Mucosa of stomach (tissue), 1 donor: ENCODE measurements around the gene PNPLA2.

Experiments used
- H3K27me3 ChIP-seq: one replicate; pipeline ENCODE4 v1.7.0; 2013; ENCODE audit warnings: mild to moderate bottlenecking, low read length; ENCODE audit not compliant: control insufficient read depth, insufficient read depth
- H3K36me3 ChIP-seq: one replicate; pipeline ENCODE4 v1.7.0; 2013; ENCODE audit warnings: low read length; ENCODE audit not compliant: control insufficient read depth, insufficient read depth
- H3K4me1 ChIP-seq: one replicate; pipeline ENCODE4 v1.7.0; 2013; ENCODE audit warnings: mild to moderate bottlenecking, low read length; ENCODE audit not compliant: control insufficient read depth, insufficient read depth
- H3K4me3 ChIP-seq: one replicate; pipeline ENCODE4 v1.7.0; 2013; ENCODE audit warnings: low read length
- H3K9ac ChIP-seq: one replicate; pipeline ENCODE4 v1.7.0; 2013; ENCODE audit warnings: mild to moderate bottlenecking, low read length, moderate library complexity
- H3K9me3 ChIP-seq: one replicate; pipeline ENCODE4 v1.7.0; 2013; ENCODE audit warnings: mild to moderate bottlenecking, low read length, moderate library complexity; ENCODE audit not compliant: control insufficient read depth
- donor health status: Pancreatic carcinoma.

The PNPLA2 gene

GRCh38 chr11:860234-861104, 41.8 kb downstream of the PNPLA2 start:
- peaks cover 27% of the 10 kb centered on the region for H3K4me1 ChIP-seq
- H3K9ac ChIP-seq: peak overlapping the region; percentile 37
- no peaks in the 10 kb centered on the region for H3K36me3 ChIP-seq
- no peaks in the 10 kb centered on the region for H3K9me3 ChIP-seq
- no peak overlapping the region for H3K4me3 ChIP-seq
- H3K27me3 ChIP-seq: peaks cover 31% of the 10 kb centered on the region

- H3K9me3 ChIP-seq: no peaks in the 10 kb centered on the region
- H3K4me3 ChIP-seq: no peak overlapping the region
- H3K9ac ChIP-seq: no peak overlapping the region
- peaks cover 27% of the 10 kb centered on the region for H3K4me1 ChIP-seq
- peaks cover 31% of the 10 kb centered on the region for H3K27me3 ChIP-seq
- no peaks in the 10 kb centered on the region for H3K36me3 ChIP-seq
Measured at GRCh38 chr11:861105-861479, 42.4 kb downstream of the PNPLA2 start.

DNA sequence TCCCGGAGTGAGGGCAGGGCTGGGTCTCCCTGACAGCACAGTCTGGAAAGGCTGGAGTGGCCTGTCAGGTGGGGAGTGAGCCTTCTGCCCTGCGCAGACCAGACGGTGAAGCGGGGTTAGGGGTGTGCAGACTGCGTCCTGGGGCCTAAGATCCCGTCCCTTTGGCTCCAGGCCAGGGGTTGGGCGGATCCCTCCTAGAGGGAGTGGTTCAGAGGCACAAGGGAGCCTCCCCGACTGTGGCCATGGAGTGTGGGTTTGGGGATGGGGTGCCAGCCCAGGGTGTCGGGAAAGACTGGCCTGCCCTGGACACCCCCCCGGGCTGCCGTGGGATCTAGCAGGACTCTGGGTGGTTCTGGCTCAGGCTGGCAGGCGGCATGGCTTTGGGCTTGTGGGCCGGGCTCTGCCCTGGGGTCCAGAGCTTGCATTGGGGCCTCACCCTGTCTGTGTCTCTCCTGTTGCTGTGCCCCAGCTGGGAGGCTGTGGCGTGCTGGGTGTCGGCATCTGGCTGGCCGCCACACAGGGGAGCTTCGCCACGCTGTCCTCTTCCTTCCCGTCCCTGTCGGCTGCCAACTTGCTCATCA, 43.5 kb downstream of the PNPLA2 start:
- H3K36me3 ChIP-seq: no peaks in the 10 kb centered on the region
- H3K9me3 ChIP-seq: no peaks in the 10 kb centered on the region
- H3K4me1 ChIP-seq: peaks cover 27% of the 10 kb centered on the region
- H3K9ac ChIP-seq: no peak overlapping the region
- peaks cover 31% of the 10 kb centered on the region for H3K27me3 ChIP-seq
- H3K4me3 ChIP-seq: no peak overlapping the region

DNA sequence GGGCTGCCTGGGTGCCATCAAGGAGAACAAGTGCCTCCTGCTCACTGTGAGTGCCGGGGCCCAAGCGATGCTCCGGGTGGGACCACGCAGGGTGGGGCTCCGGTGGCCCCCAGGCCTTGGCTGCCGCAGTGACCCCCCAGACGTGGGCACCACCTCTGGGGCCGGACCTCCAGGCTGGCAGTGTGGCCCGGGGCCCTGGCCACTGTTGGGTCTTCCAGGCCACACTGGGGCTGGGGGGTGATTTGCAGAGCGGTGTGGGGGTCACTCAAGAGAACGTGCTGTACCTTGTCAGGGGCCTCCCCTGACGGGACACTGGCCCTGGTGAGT, 43.9 kb downstream of the PNPLA2 start:
- Histone ChIP-seq H3K4me1 (peaks cover 27% of the 10 kb centered on the region), H3K36me3 (no peaks in the 10 kb centered on the region), H3K9me3 (no peaks in the 10 kb centered on the region), H3K9ac (no peak overlapping the region), H3K27me3 (peaks cover 31% of the 10 kb centered on the region), H3K4me3 (no peak overlapping the region)

DNA sequence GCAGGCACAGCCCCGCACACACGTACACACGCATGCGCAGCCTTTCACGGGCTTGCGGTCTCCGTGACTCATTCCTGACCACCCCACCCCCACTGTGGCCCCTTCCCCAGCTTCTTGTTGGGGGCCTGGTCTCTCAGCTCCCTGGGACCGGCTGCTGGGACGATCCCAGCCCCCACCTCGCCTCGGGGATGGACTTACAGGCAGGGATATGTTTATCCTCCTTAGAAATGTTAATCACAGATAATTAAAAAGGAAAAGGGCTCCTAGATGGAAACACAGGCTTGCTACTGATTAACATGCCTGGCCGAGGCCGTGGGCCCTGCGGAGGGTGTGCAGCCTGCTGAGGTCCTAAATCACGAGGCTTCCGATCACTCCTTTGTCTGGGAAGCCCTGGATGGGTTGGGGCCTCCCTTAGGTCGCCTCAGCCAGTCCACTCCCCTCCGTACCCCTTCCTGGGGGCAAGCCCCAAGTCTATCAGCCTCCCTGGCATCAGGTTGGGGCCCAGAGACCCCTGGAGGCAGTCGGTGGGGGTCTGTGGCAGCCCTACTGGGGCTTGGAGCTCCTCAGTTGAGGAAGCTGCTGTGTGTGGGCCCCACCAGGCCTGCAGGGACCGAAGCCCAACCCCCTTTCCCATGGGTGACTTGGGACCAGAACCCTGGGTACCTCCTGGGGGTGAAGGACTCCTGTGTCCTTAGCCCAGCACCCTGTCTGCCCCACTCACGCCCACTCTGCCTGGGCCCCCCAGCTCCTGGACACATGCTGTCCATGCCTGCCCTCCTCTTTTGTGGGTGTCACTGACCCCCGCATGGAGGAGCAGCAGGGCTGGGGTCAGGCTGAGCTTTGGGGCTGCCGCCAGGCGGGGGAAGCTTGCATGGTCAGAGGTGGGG, 44.6 kb downstream of the PNPLA2 start:
- H3K36me3 ChIP-seq: no peaks in the 10 kb centered on the region
- peaks cover 27% of the 10 kb centered on the region for H3K4me1 ChIP-seq
- no peaks in the 10 kb centered on the region for H3K9me3 ChIP-seq
- H3K27me3 ChIP-seq: peaks cover 31% of the 10 kb centered on the region
- no peak overlapping the region for H3K4me3 ChIP-seq
- H3K9ac ChIP-seq: no peak overlapping the region

GRCh38 chr11:863910-864827, 45.5 kb downstream of the PNPLA2 start:
- Histone ChIP-seq H3K4me1 (peaks cover 27% of the 10 kb centered on the region), H3K27me3 (peaks cover 31% of the 10 kb centered on the region), H3K36me3 (no peaks in the 10 kb centered on the region), H3K4me3 (no peak overlapping the region), H3K9ac (no peak overlapping the region), H3K9me3 (no peaks in the 10 kb centered on the region)

- Histone ChIP-seq H3K9ac (no peak overlapping the region), H3K4me3 (no peak overlapping the region), H3K9me3 (no peaks in the 10 kb centered on the region), H3K4me1 (peaks cover 21% of the 10 kb centered on the region), H3K36me3 (no peaks in the 10 kb centered on the region), H3K27me3 (peaks cover 31% of the 10 kb centered on the region)
Measured at GRCh38 chr11:864898-865297, 46.2 kb downstream of the PNPLA2 start.

- H3K36me3 ChIP-seq: no peaks in the 10 kb centered on the region
- no peak overlapping the region for H3K4me3 ChIP-seq
- peaks cover 29% of the 10 kb centered on the region for H3K27me3 ChIP-seq
- peaks cover 16% of the 10 kb centered on the region for H3K4me1 ChIP-seq
- H3K9ac ChIP-seq: no peak overlapping the region
- no peaks in the 10 kb centered on the region for H3K9me3 ChIP-seq
Measured at GRCh38 chr11:865462-866430, 47.0 kb downstream of the PNPLA2 start.

DNA sequence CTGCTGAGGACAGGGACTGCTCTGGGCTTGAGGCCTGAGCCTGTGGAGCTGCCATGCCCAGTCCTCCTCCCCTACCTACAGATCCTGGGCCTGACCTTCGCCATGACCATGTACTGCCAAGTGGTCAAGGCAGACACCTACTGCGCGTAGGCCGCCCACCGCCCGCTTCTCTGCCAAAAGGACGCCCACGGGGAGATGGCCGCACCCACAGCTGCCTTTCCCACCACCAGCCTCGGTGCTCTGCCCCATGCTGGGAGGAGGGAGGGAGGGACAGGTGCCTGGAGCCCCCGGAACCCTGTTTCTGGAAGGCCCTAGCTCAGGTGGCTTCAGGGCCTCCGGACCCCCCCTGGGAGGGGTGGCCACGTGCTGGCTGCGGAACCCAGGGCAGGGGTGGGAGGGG, 47.8 kb downstream of the PNPLA2 start:
- Histone ChIP-seq H3K9ac (no peak overlapping the region), H3K27me3 (peaks cover 24% of the 10 kb centered on the region), H3K36me3 (no peaks in the 10 kb centered on the region), H3K9me3 (no peaks in the 10 kb centered on the region), H3K4me3 (no peak overlapping the region), H3K4me1 (peaks cover 16% of the 10 kb centered on the region)

DNA sequence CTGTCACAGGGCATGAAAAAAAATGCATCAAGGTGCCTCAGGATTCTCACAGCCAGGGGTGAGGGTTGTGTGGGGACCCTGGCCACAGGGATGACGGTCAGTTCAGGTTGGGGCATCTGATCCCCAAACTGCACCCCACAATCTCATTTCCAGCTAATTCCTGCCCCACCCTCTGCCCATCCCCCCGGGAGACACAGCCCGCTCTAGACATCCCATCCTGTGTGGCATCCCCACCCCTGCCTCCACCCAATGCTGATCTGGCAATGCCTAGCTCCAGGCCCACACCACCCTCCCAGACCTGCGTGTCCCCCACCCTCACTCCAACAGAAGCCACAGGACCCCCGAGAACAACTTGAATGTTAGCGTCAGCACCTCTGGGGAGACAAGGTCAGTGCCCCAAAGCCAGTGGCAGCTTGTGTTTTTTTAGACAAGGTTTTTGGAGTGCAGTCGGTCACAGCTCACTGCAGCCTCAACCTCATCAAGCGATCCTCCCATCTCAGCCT, 49.2 kb downstream of the PNPLA2 start:
- peaks cover 10% of the 10 kb centered on the region for H3K27me3 ChIP-seq
- H3K36me3 ChIP-seq: no peaks in the 10 kb centered on the region
- no peak overlapping the region for H3K4me3 ChIP-seq
- H3K9ac ChIP-seq: no peak overlapping the region
- H3K9me3 ChIP-seq: no peaks in the 10 kb centered on the region
- H3K4me1 ChIP-seq: peaks cover 5% of the 10 kb centered on the region
